ENCODE measurements around the gene MED10. TPM values are rescaled to one million over a fixed set of nuclear protein-coding genes. Genes with fewer than 3 reads are reported as not detected.
"Not testable (repeated sequence)": the region's sequence is repeated elsewhere in the genome, so short reads cannot be mapped to it uniquely, and the experiment has no call there.

MED10 gene
- total RNA-seq, 3 donors from 2014 or later (not counting 1 experiment from before 2014, with no cell fraction given): 64.4 to 68.5 (median 64.5) TPM

- 96% methylated on average over 15 of the region's 15 CpGs for WGBS (ENCODE audit: insufficient coverage)
- Histone ChIP-seq H3K9me3 (ENCODE audit: control insufficient read depth, insufficient read depth, low read length) (no peaks in the 10 kb centered on the region), H3K27ac (ENCODE audit: low read length) (no peak overlapping the region), H3K27me3 (ENCODE audit: control insufficient read depth, insufficient read depth, low read length) (no peaks in the 10 kb centered on the region), H3K4me1 (ENCODE audit: control insufficient read depth, insufficient read depth, low read length) (peaks cover 5% of the 10 kb centered on the region), H3K36me3 (ENCODE audit: control insufficient read depth, insufficient read depth, low read length) (peaks cover 20% of the 10 kb centered on the region), H3K4me3 (ENCODE audit: low read length) (no peak overlapping the region)
- H3K27ac Mint-ChIP-seq: no peak overlapping the region
- no peaks in the 10 kb centered on the region for H3K9me3 Mint-ChIP-seq
- TF ChIP-seq, protein P1, sequence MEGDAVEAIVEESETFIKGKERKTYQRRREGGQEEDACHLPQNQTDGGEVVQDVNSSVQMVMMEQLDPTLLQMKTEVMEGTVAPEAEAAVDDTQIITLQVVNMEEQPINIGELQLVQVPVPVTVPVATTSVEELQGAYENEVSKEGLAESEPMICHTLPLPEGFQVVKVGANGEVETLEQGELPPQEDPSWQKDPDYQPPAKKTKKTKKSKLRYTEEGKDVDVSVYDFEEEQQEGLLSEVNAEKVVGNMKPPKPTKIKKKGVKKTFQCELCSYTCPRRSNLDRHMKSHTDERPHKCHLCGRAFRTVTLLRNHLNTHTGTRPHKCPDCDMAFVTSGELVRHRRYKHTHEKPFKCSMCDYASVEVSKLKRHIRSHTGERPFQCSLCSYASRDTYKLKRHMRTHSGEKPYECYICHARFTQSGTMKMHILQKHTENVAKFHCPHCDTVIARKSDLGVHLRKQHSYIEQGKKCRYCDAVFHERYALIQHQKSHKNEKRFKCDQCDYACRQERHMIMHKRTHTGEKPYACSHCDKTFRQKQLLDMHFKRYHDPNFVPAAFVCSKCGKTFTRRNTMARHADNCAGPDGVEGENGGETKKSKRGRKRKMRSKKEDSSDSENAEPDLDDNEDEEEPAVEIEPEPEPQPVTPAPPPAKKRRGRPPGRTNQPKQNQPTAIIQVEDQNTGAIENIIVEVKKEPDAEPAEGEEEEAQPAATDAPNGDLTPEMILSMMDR (IDR thresholded peaks at IDR 0.05): no peak
- no peak for ATAC-seq
- intact Hi-C loops (cut with micrococcal nuclease): no loop called here
- no peak overlapping the region for H3K4me3 Mint-ChIP-seq
- H3K27me3 Mint-ChIP-seq (ENCODE audit: low read depth in 2 of 2): no peaks in the 10 kb centered on the region
- DNase-seq: no peak
- peaks cover 12 to 15% of the 10 kb centered on the region in 2 donors for H3K4me1 Mint-ChIP-seq
- H3K36me3 Mint-ChIP-seq: no peaks in the 10 kb centered on the region
Observed at GRCh38 chr5:6365142-6365976, 13.0 kb downstream of the MED10 start.

GRCh38 chr5:6363454-6364011 lies 14.8 kb downstream of the MED10 start:
- H3K4me3 Mint-ChIP-seq; H3K27ac ChIP-seq (ENCODE audit: low read length); ATAC-seq; H3K4me3 ChIP-seq (ENCODE audit: low read length); H3K9me3 Mint-ChIP-seq; DNase-seq; intact Hi-C loops (cut with micrococcal nuclease); H3K36me3 Mint-ChIP-seq; H3K27me3 ChIP-seq (ENCODE audit: control insufficient read depth, insufficient read depth, low read length); H3K9me3 ChIP-seq (ENCODE audit: control insufficient read depth, insufficient read depth, low read length); H3K36me3 ChIP-seq (ENCODE audit: control insufficient read depth, insufficient read depth, low read length); H3K27ac Mint-ChIP-seq; H3K27me3 Mint-ChIP-seq (ENCODE audit: low read depth in 2 of 2): not testable (repeated sequence)
- H3K4me1 Mint-ChIP-seq: peaks cover 12 to 19% of the 10 kb centered on the region in 2 donors
- peaks cover 14% of the 10 kb centered on the region for H3K4me1 ChIP-seq (ENCODE audit: control insufficient read depth, insufficient read depth, low read length)
- 98% methylated on average over 3 of the region's 5 CpGs for WGBS (ENCODE audit: insufficient coverage)

- 95% methylated on average over 7 of the region's 7 CpGs for WGBS (ENCODE audit: insufficient coverage)
- Mint-ChIP-seq H3K27me3 (ENCODE audit: low read depth in 2 of 2) (no peaks in the 10 kb centered on the region), H3K36me3 (no peaks in the 10 kb centered on the region), H3K4me1 (peaks cover 12 to 19% of the 10 kb centered on the region in 2 donors), H3K27ac (no peak overlapping the region), H3K4me3 (no peak overlapping the region), H3K9me3 (no peaks in the 10 kb centered on the region)
- ATAC-seq: no peak
- no peak overlapping the region for H3K4me3 ChIP-seq (ENCODE audit: low read length)
- H3K27ac ChIP-seq (ENCODE audit: low read length): no peak overlapping the region
- H3K27me3 ChIP-seq (ENCODE audit: control insufficient read depth, insufficient read depth, low read length): no peaks in the 10 kb centered on the region
- H3K4me1 ChIP-seq (ENCODE audit: control insufficient read depth, insufficient read depth, low read length): peaks cover 14% of the 10 kb centered on the region
- no peaks in the 10 kb centered on the region for H3K9me3 ChIP-seq (ENCODE audit: control insufficient read depth, insufficient read depth, low read length)
- TF ChIP-seq, protein P1 (IDR thresholded peaks at IDR 0.05): no peak
- intact Hi-C loops (cut with micrococcal nuclease): no loop called here
- DNase-seq: no peak
- peaks cover 4% of the 10 kb centered on the region for H3K36me3 ChIP-seq (ENCODE audit: control insufficient read depth, insufficient read depth, low read length)
Observed at GRCh38 chr5:6362846-6363245, 15.5 kb downstream of the MED10 start.

DNA sequence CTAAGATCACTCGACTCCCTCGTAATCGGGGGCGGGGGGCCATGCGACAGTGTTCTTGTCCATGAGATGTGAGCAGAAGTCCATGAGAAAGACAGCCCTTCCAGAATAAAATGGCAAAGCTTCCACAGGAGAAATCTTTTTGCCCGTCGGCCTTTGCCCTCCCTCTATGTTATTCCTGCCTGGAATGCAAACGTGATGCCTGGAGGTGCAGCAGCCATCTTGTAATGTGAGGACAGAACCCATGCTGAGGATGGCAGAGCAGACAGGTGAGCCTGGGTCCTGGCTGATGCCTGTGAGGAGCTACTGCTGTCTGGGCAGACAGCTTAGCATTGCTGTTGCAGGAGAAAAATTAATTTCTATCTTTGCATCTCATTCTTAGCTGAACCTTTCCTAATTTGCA lies 17.2 kb downstream of the MED10 start:
- ATAC-seq (no peak), DNase-seq (no peak)
- H3K36me3 Mint-ChIP-seq: no peaks in the 10 kb centered on the region
- Histone ChIP-seq H3K9me3 (ENCODE audit: control insufficient read depth, insufficient read depth, low read length) (no peaks in the 10 kb centered on the region), H3K36me3 (ENCODE audit: control insufficient read depth, insufficient read depth, low read length) (no peaks in the 10 kb centered on the region), H3K4me3 (ENCODE audit: low read length) (no peak overlapping the region), H3K27ac (ENCODE audit: low read length) (no peak overlapping the region), H3K4me1 (ENCODE audit: control insufficient read depth, insufficient read depth, low read length) (peaks cover 14% of the 10 kb centered on the region), H3K27me3 (ENCODE audit: control insufficient read depth, insufficient read depth, low read length) (no peaks in the 10 kb centered on the region)
- intact Hi-C loops (cut with micrococcal nuclease): no loop called here
- no peaks in the 10 kb centered on the region for H3K9me3 Mint-ChIP-seq
- no peaks in the 10 kb centered on the region for H3K27me3 Mint-ChIP-seq (ENCODE audit: low read depth in 2 of 2)
- no peak overlapping the region for H3K4me3 Mint-ChIP-seq
- no peak overlapping the region for H3K27ac Mint-ChIP-seq
- TF ChIP-seq, protein P1 (IDR thresholded peaks at IDR 0.05): no peak
- H3K4me1 Mint-ChIP-seq: peaks cover 8 to 12% of the 10 kb centered on the region in 2 donors
- WGBS (ENCODE audit: insufficient coverage): 84% methylated on average over 8 of the region's 8 CpGs

Data from natural killer cell (primary cell).